Suprapubic skin (tissue), 4 donors: ENCODE data around the gene IFRD2. TPM values are rescaled to one million over a fixed set of nuclear protein-coding genes. Genes with fewer than 3 reads are reported as not detected.
"Not testable (repeated sequence)": the region's sequence is repeated elsewhere in the genome, so short reads cannot be mapped to it uniquely, and the experiment has no call there.

ENCODE experiments used
- DNase-seq, 2 donors: peaks; one replicate each; pipeline ENCODE4 v3.0.0-alpha.2; 2019; ENCODE audit warnings: low spot score in 2 of 2
- H3K27ac ChIP-seq: fragments of 200-600 bp; sonication (generic); one replicate; pipeline ENCODE4 v1.5.1; 2019
- H3K27me3 ChIP-seq: fragments of 200-600 bp; sonication (generic); one replicate; pipeline ENCODE4 v1.5.1; 2019
- H3K36me3 ChIP-seq: fragments of 200-600 bp; sonication (generic); one replicate; pipeline ENCODE4 v1.5.1; 2019
- H3K4me1 ChIP-seq: fragments of 200-600 bp; sonication (generic); one replicate; pipeline ENCODE4 v1.5.1; 2019
- H3K4me3 ChIP-seq: fragments of 200-600 bp; sonication (generic); one replicate; pipeline ENCODE4 v1.5.1; 2019; ENCODE audit warnings: mild to moderate bottlenecking
- H3K9me3 ChIP-seq: fragments of 200-600 bp; sonication (generic); one replicate; pipeline ENCODE4 v1.5.1; 2019
- CTCF ChIP-seq, 2 donors: fragments of 200-600 bp in 1 of 2; fragments of 450-650 bp in 1 of 2; sonication (generic) in 1 of 2; IDR thresholded peaks; one replicate each; pipeline ENCODE4 v1.5.1; 2016 to 2019; ENCODE audit warnings: antibody characterized with exemption in 2 of 2, mild to moderate bottlenecking in 1 of 2, moderate library complexity in 1 of 2
- EP300 ChIP-seq: sonication (generic); formaldehyde crosslinking; IDR thresholded peaks from one replicate; pipeline ENCODE4 v1.6.1; 2017; ENCODE audit warnings: antibody characterized with exemption
- POLR2A ChIP-seq, 2 donors: fragments of 450-650 bp; IDR thresholded peaks; one replicate each; pipeline ENCODE4 v1.6.1; 2017; ENCODE audit warnings: antibody characterized with exemption in 2 of 2, mild to moderate bottlenecking in 2 of 2, moderate library complexity in 2 of 2
- POLR2AphosphoS5 ChIP-seq, 3 donors: sonication (generic); formaldehyde crosslinking; IDR thresholded peaks; one replicate each; pipeline ENCODE4 v1.6.1; 2017; ENCODE audit warnings: antibody characterized with exemption in 3 of 3
- WGBS: methylation state at CpG from one replicate; pipeline ENCODE4 v1.1.5; 2018; 5-methylcytosine and 5-hydroxymethylcytosine counted together
- total RNA-seq, 4 donors: library from RNA; depleted of rRNA; stranded (reverse); fragments of >200 nt; gene quantifications; one replicate each; pipeline ENCODE4 v1.1.0, GENCODE V29; 2016

The IFRD2 gene
- total RNA-seq, 4 donors from 2014 or later, result 56.3 to 84.9 (median 75.2) TPM

GRCh38 chr3:50246517-50246954 lies 45.7 kb downstream of the IFRD2 start:
- TF ChIP-seq POLR2AphosphoS5 (IDR thresholded peaks at IDR 0.05), result no peak
- TF ChIP-seq POLR2A (IDR thresholded peaks at IDR 0.05), result no peak
- TF ChIP-seq EP300, result no peak
- no peak for TF ChIP-seq CTCF (IDR thresholded peaks at IDR 0.05)
- H3K9me3 ChIP-seq, result no peaks in the 10 kb centered on the region
- H3K4me1 ChIP-seq, result peaks cover 99% of the 10 kb centered on the region
- peak overlapping the region; percentile 40 for H3K4me3 ChIP-seq
- H3K27me3 ChIP-seq, result no peaks in the 10 kb centered on the region
- peak overlapping the region; percentile 76 for H3K27ac ChIP-seq
- H3K36me3 ChIP-seq, result peaks cover 3% of the 10 kb centered on the region
- DNase-seq, result no peak
- no CpG with 5 or more reads among the region's 10 CpGs for WGBS

DNA sequence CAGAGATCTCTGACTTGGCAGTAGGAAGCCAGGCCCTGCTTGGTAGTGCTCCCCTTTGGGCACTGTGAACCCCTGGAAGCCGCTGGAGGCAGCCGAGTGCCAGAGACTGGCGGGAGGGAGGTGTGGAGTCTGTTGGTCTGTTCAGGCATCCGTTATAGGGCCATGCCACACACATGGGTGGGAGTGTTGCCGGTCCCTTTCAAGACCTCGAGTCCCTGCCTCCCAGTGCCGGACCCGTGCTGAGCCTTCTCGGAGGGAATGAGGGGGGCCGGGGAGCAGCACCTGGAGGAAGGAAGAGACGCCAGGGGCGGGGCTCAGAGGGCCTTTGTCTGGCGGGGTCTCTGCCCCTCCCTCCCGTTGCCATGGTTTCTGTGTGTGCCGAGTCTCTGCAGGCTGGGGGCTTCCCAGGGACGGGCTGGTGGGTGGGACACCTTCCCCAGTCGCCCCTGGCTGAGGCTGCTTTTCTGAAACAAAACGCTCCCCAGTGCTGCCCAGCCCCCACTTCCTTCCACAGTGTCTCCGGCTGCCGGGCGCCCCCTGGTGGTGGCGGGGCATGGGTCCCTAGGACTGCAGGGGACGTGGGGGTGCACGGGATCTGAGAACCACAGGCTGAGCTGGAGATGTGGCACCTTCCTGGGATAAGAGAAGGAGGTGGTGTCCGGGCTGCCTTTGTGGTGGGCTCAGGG lies 46.3 kb downstream of the IFRD2 start:
- Histone ChIP-seq H3K36me3 (peaks cover 3% of the 10 kb centered on the region), H3K4me1 (peaks cover 99% of the 10 kb centered on the region), H3K4me3 (peak overlapping the region; percentile 40), H3K9me3 (no peaks in the 10 kb centered on the region), H3K27me3 (no peaks in the 10 kb centered on the region), H3K27ac (peak overlapping the region; percentile 76)
- DNase-seq, result peak; percentile 96 to 97
- WGBS, result 0% methylated on average over 7 of the region's 25 CpGs
- TF ChIP-seq EP300, result no peak
- peak in 2 of 3 donors; percentile 32 to 74 for TF ChIP-seq POLR2AphosphoS5 (IDR thresholded peaks at IDR 0.05)
- peak; percentile 94 to 98 for TF ChIP-seq CTCF (IDR thresholded peaks at IDR 0.05)

DNA sequence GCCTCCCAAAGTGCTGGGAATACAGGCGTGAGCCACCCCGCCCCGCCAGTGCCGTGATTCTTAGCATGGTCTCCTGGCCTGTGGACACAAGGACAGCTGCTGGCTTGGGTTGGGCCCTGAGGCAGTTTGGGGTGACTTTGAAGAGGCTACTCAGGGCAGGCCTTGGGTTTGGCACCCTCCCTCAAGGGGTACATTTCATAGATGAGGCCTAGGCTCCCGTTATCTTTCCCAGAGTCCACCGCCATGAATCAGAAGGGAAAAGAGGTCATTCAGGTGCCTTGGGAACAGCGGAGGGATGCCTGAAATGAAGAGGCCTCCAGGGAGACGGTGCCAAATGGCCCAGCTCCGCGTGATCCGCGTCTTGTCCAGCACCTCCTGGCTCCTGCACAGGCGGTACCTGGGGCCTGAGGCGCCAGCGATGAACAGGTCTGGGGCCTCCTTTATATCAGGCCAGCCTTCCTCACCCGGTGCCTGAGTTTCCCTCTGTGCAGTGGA lies 46.9 kb downstream of the IFRD2 start:
- H3K27me3 ChIP-seq, result no peaks in the 10 kb centered on the region
- no peak for DNase-seq
- H3K9me3 ChIP-seq, result no peaks in the 10 kb centered on the region
- 73% methylated on average over 4 of the region's 16 CpGs for WGBS
- H3K27ac ChIP-seq, result peak overlapping the region; percentile 76
- H3K36me3 ChIP-seq, result peaks cover 3% of the 10 kb centered on the region
- peak overlapping the region; percentile 40 for H3K4me3 ChIP-seq
- no peak for TF ChIP-seq EP300
- TF ChIP-seq POLR2AphosphoS5 (IDR thresholded peaks at IDR 0.05), result no peak
- TF ChIP-seq POLR2A (IDR thresholded peaks at IDR 0.05), result no peak
- TF ChIP-seq CTCF (IDR thresholded peaks at IDR 0.05), result no peak
- peaks cover 99% of the 10 kb centered on the region for H3K4me1 ChIP-seq

GRCh38 chr3:50244813-50245212 lies 47.4 kb downstream of the IFRD2 start:
- Histone ChIP-seq H3K4me1 (peaks cover 99% of the 10 kb centered on the region), H3K27ac (peak overlapping the region; percentile 76)
- not testable (repeated sequence) for H3K36me3 ChIP-seq, DNase-seq, H3K4me3 ChIP-seq, H3K27me3 ChIP-seq, H3K9me3 ChIP-seq
- 63% methylated on average over 6 of the region's 6 CpGs for WGBS

GRCh38 chr3:50243543-50243895 lies 48.7 kb downstream of the IFRD2 start:
- H3K27ac ChIP-seq, result peak overlapping the region; percentile 79
- H3K9me3 ChIP-seq, result no peaks in the 10 kb centered on the region
- H3K27me3 ChIP-seq, result no peaks in the 10 kb centered on the region
- peaks cover 99% of the 10 kb centered on the region for H3K4me1 ChIP-seq
- H3K4me3 ChIP-seq, result peak overlapping the region; percentile 19
- no peak for DNase-seq
- TF ChIP-seq EP300 (no peak), POLR2A (IDR thresholded peaks at IDR 0.05) (no peak), POLR2AphosphoS5 (IDR thresholded peaks at IDR 0.05) (no peak), CTCF (IDR thresholded peaks at IDR 0.05) (no peak)
- peaks cover 9% of the 10 kb centered on the region for H3K36me3 ChIP-seq
- 66% methylated on average over 4 of the region's 4 CpGs for WGBS
